A673 (cell line): ENCODE data around the gene ASPG.

Experiments used
- CTCF ChIP-seq: fragments of 300-800, 200-600 bp; sonication (generic); conservative IDR thresholded peaks from 2 replicates; pipeline ENCODE4 v1.5.1; 2017; ENCODE audit warnings: low read depth, mild to moderate bottlenecking, antibody characterized with exemption, low read length, moderate library complexity, mixed read lengths
- EZH2 ChIP-seq: fragments of 200-600 bp; sonication (generic); IDR thresholded peaks from 2 replicates; pipeline ENCODE4 v1.6.1; 2017; ENCODE audit warnings: borderline replicate concordance, low read depth, mild to moderate bottlenecking, mixed read lengths, antibody characterized with exemption, low read length; ENCODE audit not compliant: poor library complexity, severe bottlenecking

DNA sequence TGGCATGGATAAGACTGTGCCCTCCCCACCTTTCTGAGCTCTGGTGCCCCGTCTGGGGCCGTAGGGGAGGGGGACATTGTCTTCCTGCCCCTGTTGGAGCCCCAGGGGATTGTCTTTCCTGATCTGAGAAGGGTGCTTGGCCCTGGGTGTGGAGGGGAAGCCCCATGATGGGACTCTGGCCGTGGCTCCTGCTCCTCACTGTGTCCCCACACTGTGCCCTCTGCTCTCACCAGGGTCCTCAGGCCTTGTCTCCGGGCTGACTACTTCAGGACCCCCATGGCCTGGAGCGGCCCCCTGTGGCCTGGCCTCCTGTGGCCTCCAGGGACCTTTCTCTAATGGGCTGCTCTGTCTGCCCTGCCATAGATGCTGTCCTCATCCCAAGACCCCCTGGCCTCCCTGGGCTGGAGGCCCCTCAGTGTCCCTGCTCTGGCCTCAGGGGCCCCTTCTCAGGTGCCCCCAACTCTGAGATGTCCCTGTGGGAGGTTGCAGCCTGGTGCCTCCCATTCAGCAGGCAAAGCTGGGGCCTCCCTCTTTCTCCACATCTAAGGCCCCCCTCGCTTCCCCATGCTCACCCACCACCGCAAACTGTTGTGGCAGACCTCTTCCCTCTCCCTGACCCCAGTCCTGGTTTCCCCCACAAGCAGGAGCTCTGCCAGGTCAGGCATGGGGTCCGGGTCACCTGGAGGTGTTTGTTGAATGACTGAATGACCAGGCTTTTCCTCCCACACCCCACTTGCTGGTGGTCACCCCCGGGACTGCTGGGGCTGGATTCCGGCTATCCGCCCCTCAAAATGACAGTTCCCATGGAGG is 56.8 kb downstream of the ASPG start:
- TF ChIP-seq CTCF (no peak), EZH2 (no peak)
